MM.1S (cell line): Measurements from ENCODE around the gene MFNG.

Experiments used
- EZH2phosphoT487 ChIP-seq: fragments of 300-600 bp; sonication (generic); IDR thresholded peaks from 2 replicates; pipeline ENCODE4 v1.6.1; 2018; ENCODE audit warnings: antibody characterized with exemption, low read length
- TF ChIP-seq, protein P1 (sequence below): fragments of 300-600 bp; sonication (generic); IDR thresholded peaks from 2 replicates; pipeline ENCODE4 v1.5.1; 2016; ENCODE audit warnings: antibody characterized with exemption, low read length, mixed read lengths

DNA sequence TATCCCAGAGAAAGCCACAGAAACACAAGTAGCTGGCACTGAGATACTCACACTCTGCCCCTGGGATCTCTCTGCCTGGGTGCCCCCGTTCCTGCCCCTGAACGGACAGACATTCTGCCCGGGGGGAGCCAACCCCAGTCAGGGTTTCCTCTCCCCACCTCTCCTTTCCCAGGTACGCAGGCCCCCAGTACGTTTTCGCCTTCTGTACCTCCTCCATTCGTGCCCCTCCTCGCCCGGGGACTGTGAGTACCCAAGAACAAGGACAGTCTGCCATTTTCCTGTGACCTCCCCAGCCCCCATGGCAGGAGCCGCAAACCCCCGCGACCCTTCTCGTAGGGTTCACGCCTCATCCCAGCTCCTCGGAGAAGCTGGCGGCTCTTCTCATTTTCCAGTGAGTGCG lies 29.8 kb downstream of the MFNG start:
- TF ChIP-seq, protein P1, sequence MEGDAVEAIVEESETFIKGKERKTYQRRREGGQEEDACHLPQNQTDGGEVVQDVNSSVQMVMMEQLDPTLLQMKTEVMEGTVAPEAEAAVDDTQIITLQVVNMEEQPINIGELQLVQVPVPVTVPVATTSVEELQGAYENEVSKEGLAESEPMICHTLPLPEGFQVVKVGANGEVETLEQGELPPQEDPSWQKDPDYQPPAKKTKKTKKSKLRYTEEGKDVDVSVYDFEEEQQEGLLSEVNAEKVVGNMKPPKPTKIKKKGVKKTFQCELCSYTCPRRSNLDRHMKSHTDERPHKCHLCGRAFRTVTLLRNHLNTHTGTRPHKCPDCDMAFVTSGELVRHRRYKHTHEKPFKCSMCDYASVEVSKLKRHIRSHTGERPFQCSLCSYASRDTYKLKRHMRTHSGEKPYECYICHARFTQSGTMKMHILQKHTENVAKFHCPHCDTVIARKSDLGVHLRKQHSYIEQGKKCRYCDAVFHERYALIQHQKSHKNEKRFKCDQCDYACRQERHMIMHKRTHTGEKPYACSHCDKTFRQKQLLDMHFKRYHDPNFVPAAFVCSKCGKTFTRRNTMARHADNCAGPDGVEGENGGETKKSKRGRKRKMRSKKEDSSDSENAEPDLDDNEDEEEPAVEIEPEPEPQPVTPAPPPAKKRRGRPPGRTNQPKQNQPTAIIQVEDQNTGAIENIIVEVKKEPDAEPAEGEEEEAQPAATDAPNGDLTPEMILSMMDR, result no peak
- TF ChIP-seq EZH2phosphoT487, result no peak
